ENCODE results near the gene TOX2.

GRCh38 chr20:43939762-43940121 lies 25.1 kb downstream of the TOX2 start:
- TF ChIP-seq POLR2AphosphoS5 (IDR thresholded peaks at IDR 0.05; ENCODE audit: low read depth, low read length) (no peak), CTCF (IDR thresholded peaks at IDR 0.05) (no peak), TCF7L2 (IDR thresholded peaks at IDR 0.05; ENCODE audit: low read depth, low read length) (no peak)

Data from Panc1 (cell line).